PC-3 (cell line): ENCODE data around the gene CDK10.

Experiments
- EZH2 ChIP-seq: fragments of 300-600 bp; sonication (generic); IDR thresholded peaks from one replicate; pipeline ENCODE4 v1.6.1; 2017; ENCODE audit warnings: antibody characterized with exemption, mild to moderate bottlenecking, low read length; ENCODE audit not compliant: unreplicated experiment
- EZH2phosphoT487 ChIP-seq: fragments of 300-600 bp; sonication (generic); IDR thresholded peaks from 2 replicates; pipeline ENCODE4 v1.6.1; 2018; ENCODE audit warnings: mild to moderate bottlenecking, antibody characterized with exemption, low read length, borderline replicate concordance
- TF ChIP-seq, protein P1 (sequence below): fragments of 300-600 bp; sonication (generic); conservative IDR thresholded peaks from 2 replicates; pipeline ENCODE4 v1.5.1; 2017; ENCODE audit warnings: antibody characterized with exemption, low read depth, mild to moderate bottlenecking, low read length

DNA sequence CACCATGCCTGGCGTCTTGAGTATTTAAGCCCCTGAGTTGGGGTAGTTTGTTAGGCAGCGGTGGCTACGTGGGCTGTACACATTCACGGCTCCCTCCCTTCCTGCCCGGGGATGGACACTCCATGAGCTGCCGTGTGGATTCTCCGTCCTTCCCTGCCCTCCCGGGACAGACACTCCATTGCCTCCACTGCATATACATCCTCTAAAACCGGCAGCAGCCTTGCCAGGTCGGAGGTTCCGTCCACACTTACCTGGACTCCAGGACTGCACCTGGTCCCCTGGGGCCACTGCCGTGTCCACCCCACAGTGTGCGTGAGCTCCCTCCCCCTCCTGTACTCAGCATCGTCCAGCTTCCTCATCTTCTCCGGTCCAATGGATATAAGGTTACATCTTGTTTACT lies 18.5 kb downstream of the CDK10 start:
- TF ChIP-seq, protein P1, sequence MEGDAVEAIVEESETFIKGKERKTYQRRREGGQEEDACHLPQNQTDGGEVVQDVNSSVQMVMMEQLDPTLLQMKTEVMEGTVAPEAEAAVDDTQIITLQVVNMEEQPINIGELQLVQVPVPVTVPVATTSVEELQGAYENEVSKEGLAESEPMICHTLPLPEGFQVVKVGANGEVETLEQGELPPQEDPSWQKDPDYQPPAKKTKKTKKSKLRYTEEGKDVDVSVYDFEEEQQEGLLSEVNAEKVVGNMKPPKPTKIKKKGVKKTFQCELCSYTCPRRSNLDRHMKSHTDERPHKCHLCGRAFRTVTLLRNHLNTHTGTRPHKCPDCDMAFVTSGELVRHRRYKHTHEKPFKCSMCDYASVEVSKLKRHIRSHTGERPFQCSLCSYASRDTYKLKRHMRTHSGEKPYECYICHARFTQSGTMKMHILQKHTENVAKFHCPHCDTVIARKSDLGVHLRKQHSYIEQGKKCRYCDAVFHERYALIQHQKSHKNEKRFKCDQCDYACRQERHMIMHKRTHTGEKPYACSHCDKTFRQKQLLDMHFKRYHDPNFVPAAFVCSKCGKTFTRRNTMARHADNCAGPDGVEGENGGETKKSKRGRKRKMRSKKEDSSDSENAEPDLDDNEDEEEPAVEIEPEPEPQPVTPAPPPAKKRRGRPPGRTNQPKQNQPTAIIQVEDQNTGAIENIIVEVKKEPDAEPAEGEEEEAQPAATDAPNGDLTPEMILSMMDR: no peak
- TF ChIP-seq EZH2 (no peak), EZH2phosphoT487 (no peak)
